ENCODE data around the gene PRLR. TPM values are rescaled to one million over a fixed set of nuclear protein-coding genes. Genes with fewer than 3 reads are reported as not detected.

PRLR gene
- total RNA-seq, 1 donor from 2014 or later: 0.93 TPM

- Histone ChIP-seq H3K4me3 (ENCODE audit: insufficient read depth, low read depth, low read length) (no peak overlapping the region), H3K27me3 (ENCODE audit: insufficient read depth, low read length) (no peaks in the 10 kb centered on the region), H3K4me1 (ENCODE audit: insufficient read depth, low read length) (no peaks in the 10 kb centered on the region), H3K4me2 (ENCODE audit: low read length) (no peak overlapping the region), H4K20me1 (ENCODE audit: insufficient read depth, low read length) (no peaks in the 10 kb centered on the region), H3K79me2 (ENCODE audit: insufficient read depth, low read length) (no peaks in the 10 kb centered on the region), H3K9ac (ENCODE audit: low read length) (no peak overlapping the region), H3K36me3 (ENCODE audit: insufficient read depth, low read length) (no peaks in the 10 kb centered on the region), H3K27ac (ENCODE audit: low read depth, low read length) (no peak overlapping the region), H3K9me3 (ENCODE audit: insufficient read depth, low read depth, low read length) (no peaks in the 10 kb centered on the region), H2AFZ (ENCODE audit: low read depth, low read length) (no peak overlapping the region)
- Mint-ChIP-seq H3K36me3 (ENCODE audit: low read depth, unreplicated experiment) (no peaks in the 10 kb centered on the region), H3K27me3 (ENCODE audit: low read depth, unreplicated experiment) (peaks cover 2% of the 10 kb centered on the region), H3K4me1 (ENCODE audit: low read depth, unreplicated experiment) (no peaks in the 10 kb centered on the region), H3K9me3 (ENCODE audit: unreplicated experiment) (no peaks in the 10 kb centered on the region), H3K4me3 (ENCODE audit: unreplicated experiment) (no peak overlapping the region), H3K27ac (ENCODE audit: unreplicated experiment) (no peak overlapping the region)
- no peak for FAIRE-seq
- DNase-seq (ENCODE audit: low read depth): no peak
- no peak for TF ChIP-seq EZH2 (IDR thresholded peaks at IDR 0.05; ENCODE audit: insufficient read depth, low read length)
- TF ChIP-seq, protein P1, sequence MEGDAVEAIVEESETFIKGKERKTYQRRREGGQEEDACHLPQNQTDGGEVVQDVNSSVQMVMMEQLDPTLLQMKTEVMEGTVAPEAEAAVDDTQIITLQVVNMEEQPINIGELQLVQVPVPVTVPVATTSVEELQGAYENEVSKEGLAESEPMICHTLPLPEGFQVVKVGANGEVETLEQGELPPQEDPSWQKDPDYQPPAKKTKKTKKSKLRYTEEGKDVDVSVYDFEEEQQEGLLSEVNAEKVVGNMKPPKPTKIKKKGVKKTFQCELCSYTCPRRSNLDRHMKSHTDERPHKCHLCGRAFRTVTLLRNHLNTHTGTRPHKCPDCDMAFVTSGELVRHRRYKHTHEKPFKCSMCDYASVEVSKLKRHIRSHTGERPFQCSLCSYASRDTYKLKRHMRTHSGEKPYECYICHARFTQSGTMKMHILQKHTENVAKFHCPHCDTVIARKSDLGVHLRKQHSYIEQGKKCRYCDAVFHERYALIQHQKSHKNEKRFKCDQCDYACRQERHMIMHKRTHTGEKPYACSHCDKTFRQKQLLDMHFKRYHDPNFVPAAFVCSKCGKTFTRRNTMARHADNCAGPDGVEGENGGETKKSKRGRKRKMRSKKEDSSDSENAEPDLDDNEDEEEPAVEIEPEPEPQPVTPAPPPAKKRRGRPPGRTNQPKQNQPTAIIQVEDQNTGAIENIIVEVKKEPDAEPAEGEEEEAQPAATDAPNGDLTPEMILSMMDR (IDR thresholded peaks at IDR 0.05; ENCODE audit: insufficient read depth, low read depth, low read length): no peak
Measured at GRCh38 chr5:35220967-35221366, 9.3 kb downstream of the PRLR start.

DNA sequence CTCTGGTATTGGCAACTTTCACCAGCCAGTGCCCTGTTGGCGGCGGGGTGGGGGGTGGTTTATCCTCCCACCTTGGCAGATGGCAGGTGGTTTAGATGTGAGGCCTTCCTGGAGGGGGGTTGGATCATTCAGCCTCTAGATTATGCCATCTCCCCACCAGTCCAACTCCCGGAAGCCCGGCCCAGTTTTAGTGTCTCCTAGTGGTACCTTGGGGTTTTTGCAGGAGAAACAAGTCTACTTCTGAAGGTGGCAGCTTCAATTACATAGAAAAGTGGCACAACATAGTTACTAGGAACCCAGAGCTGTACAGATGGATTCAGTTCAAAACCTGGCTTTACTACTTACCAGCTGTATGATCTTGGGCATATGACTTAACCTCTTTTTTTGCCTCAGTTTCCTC is 11.3 kb downstream of the PRLR start:
- H3K27ac Mint-ChIP-seq (ENCODE audit: unreplicated experiment): no peak overlapping the region
- H3K4me1 ChIP-seq (ENCODE audit: insufficient read depth, low read length): no peaks in the 10 kb centered on the region
- no peak overlapping the region for H3K27ac ChIP-seq (ENCODE audit: low read depth, low read length)
- H2AFZ ChIP-seq (ENCODE audit: low read depth, low read length): no peak overlapping the region
- no peaks in the 10 kb centered on the region for H3K9me3 Mint-ChIP-seq (ENCODE audit: unreplicated experiment)
- DNase-seq (ENCODE audit: low read depth): no peak
- no peaks in the 10 kb centered on the region for H3K4me1 Mint-ChIP-seq (ENCODE audit: low read depth, unreplicated experiment)
- no peak for FAIRE-seq
- H3K9me3 ChIP-seq (ENCODE audit: insufficient read depth, low read depth, low read length): no peaks in the 10 kb centered on the region
- no peak overlapping the region for H3K4me3 Mint-ChIP-seq (ENCODE audit: unreplicated experiment)
- no peaks in the 10 kb centered on the region for H3K36me3 ChIP-seq (ENCODE audit: insufficient read depth, low read length)
- H3K4me3 ChIP-seq (ENCODE audit: insufficient read depth, low read depth, low read length): no peak overlapping the region
- no peaks in the 10 kb centered on the region for H3K27me3 ChIP-seq (ENCODE audit: insufficient read depth, low read length)
- peaks cover 2% of the 10 kb centered on the region for H3K27me3 Mint-ChIP-seq (ENCODE audit: low read depth, unreplicated experiment)
- no peak overlapping the region for H3K4me2 ChIP-seq (ENCODE audit: low read length)
- TF ChIP-seq, protein P1 (IDR thresholded peaks at IDR 0.05; ENCODE audit: insufficient read depth, low read depth, low read length): no peak
- no peaks in the 10 kb centered on the region for H4K20me1 ChIP-seq (ENCODE audit: insufficient read depth, low read length)
- no peaks in the 10 kb centered on the region for H3K36me3 Mint-ChIP-seq (ENCODE audit: low read depth, unreplicated experiment)
- no peaks in the 10 kb centered on the region for H3K79me2 ChIP-seq (ENCODE audit: insufficient read depth, low read length)
- no peak overlapping the region for H3K9ac ChIP-seq (ENCODE audit: low read length)

DNA sequence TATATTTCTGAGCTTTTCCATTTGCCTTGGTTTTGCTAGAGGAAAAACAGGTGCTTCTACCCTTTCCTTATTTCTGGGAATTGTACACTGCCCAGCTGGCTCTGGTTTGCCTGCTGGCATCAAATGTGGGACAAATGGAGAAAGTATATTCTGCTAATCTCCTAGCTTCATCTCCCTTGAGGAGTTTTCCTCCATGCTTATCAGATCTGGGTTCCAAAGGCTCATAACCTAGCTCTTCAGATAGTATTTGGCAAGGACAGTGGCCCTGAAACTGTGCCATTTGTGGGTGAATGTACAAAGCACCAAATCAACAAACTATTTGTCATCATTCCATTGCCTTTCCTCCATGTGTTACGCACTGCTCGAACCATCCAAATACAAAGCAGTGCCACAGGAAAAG is 16.2 kb downstream of the PRLR start:
- FAIRE-seq (no peak), DNase-seq (ENCODE audit: low read depth) (no peak)
- Histone ChIP-seq H3K4me2 (ENCODE audit: low read length) (no peak overlapping the region), H2AFZ (ENCODE audit: low read depth, low read length) (no peak overlapping the region), H4K20me1 (ENCODE audit: insufficient read depth, low read length) (no peaks in the 10 kb centered on the region), H3K27me3 (ENCODE audit: insufficient read depth, low read length) (no peaks in the 10 kb centered on the region), H3K9me3 (ENCODE audit: insufficient read depth, low read depth, low read length) (no peaks in the 10 kb centered on the region), H3K4me3 (ENCODE audit: insufficient read depth, low read depth, low read length) (no peak overlapping the region), H3K36me3 (ENCODE audit: insufficient read depth, low read length) (no peaks in the 10 kb centered on the region), H3K4me1 (ENCODE audit: insufficient read depth, low read length) (no peaks in the 10 kb centered on the region), H3K79me2 (ENCODE audit: insufficient read depth, low read length) (no peaks in the 10 kb centered on the region), H3K9ac (ENCODE audit: low read length) (no peak overlapping the region), H3K27ac (ENCODE audit: low read depth, low read length) (no peak overlapping the region)
- Mint-ChIP-seq H3K4me3 (ENCODE audit: unreplicated experiment) (no peak overlapping the region), H3K27ac (ENCODE audit: unreplicated experiment) (no peak overlapping the region), H3K9me3 (ENCODE audit: unreplicated experiment) (no peaks in the 10 kb centered on the region), H3K36me3 (ENCODE audit: low read depth, unreplicated experiment) (no peaks in the 10 kb centered on the region), H3K4me1 (ENCODE audit: low read depth, unreplicated experiment) (peaks cover 3% of the 10 kb centered on the region), H3K27me3 (ENCODE audit: low read depth, unreplicated experiment) (no peaks in the 10 kb centered on the region)
- TF ChIP-seq, protein P1 (IDR thresholded peaks at IDR 0.05; ENCODE audit: insufficient read depth, low read depth, low read length): no peak
- no peak for TF ChIP-seq EZH2 (IDR thresholded peaks at IDR 0.05; ENCODE audit: insufficient read depth, low read length)

Data from astrocyte (in vitro differentiated cells and primary cell).